ENCODE measurements around the gene CD3E. TPM values are rescaled to one million over a fixed set of nuclear protein-coding genes. Genes with fewer than 3 reads are reported as not detected.

Gene CD3E
- total RNA-seq, 4 donors from 2014 or later = 0.78 to 3.6 (median 0.90) TPM; not detected in 1

DNA sequence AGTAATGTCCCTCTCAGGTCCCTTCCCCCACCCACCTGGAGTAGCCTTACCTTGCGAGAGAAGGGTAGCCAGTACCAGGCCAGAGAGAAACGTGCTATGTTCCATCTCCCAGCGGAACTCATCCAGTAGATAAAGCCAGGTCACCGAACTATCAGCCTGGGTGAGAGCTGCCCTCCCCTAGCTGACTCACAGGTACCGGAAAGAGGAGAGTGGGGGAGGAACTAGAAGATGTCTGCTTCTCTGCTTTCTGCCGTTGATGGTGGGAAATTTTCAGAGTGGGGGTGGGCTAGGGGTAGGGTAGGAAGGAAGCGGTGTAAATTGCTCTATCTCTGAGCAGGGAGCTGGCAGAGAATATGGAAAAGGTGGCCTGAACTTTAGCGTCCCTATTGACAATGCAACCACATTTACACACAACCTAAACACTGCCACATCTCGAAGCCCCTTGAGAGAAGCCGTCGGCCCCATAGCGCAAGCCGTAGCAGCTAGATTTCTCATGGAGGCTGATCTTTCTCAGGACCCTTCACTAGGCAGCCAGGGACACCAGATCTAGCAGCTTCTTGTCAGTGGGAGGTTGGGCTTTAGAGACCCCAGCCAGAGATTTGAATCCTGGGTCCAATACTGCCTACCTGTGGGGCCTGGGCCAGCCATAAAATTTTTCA lies 38.1 kb downstream of the CD3E start, which contains the start of gene CD3D:
CD3D (minus strand) TSS at position 203 of the 659 bp plus-strand sequence; CDS start at position 105, 98 bp downstream.
- peaks cover 0 to 14% of the 10 kb centered on the region in 2 donors for H3K27me3 ChIP-seq
- WGBS, 2 donors = 79% methylated on average over 13 of the region's 13 CpGs
- TF ChIP-seq EP300 (IDR thresholded peaks at IDR 0.05) (no peak), POLR2A (IDR thresholded peaks at IDR 0.05) (no peak)
- TF ChIP-seq, protein P1, sequence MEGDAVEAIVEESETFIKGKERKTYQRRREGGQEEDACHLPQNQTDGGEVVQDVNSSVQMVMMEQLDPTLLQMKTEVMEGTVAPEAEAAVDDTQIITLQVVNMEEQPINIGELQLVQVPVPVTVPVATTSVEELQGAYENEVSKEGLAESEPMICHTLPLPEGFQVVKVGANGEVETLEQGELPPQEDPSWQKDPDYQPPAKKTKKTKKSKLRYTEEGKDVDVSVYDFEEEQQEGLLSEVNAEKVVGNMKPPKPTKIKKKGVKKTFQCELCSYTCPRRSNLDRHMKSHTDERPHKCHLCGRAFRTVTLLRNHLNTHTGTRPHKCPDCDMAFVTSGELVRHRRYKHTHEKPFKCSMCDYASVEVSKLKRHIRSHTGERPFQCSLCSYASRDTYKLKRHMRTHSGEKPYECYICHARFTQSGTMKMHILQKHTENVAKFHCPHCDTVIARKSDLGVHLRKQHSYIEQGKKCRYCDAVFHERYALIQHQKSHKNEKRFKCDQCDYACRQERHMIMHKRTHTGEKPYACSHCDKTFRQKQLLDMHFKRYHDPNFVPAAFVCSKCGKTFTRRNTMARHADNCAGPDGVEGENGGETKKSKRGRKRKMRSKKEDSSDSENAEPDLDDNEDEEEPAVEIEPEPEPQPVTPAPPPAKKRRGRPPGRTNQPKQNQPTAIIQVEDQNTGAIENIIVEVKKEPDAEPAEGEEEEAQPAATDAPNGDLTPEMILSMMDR (IDR thresholded peaks at IDR 0.05) = no peak
- no peaks in the 10 kb centered on the region for H3K4me1 ChIP-seq
- H3K9me3 ChIP-seq = no peaks in the 10 kb centered on the region
- H3K36me3 ChIP-seq = no peaks in the 10 kb centered on the region
- peak within 1 kb of the TSS in 1 of 4 donors; percentile 3 for H3K4me3 ChIP-seq
- H3K27ac ChIP-seq = no peak within 1 kb of the TSS
- no peak for DNase-seq (ENCODE audit: low spot score in 2 of 2)

DNA sequence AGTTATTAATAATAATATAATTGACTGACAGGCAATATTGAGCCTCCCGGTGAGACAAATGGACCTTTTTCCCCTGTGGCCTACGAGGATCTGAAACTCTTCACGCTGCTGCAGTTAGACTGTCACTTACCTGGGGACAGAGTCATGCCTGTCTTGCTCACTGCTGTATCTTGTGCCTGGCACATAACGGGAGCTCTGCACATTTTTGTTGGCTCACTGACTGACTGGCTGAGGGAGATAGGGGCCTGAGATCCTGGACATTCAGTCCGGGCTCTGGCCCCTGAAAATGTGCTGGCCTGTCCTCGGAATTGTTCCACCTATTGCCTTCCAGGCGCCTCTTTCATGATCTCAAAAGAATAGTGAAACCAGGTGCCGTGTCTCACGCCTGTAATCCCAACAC lies 38.7 kb downstream of the CD3E start:
- H3K36me3 ChIP-seq = no peaks in the 10 kb centered on the region
- no peak for DNase-seq (ENCODE audit: low spot score in 2 of 2)
- no peaks in the 10 kb centered on the region for H3K4me1 ChIP-seq
- H3K27ac ChIP-seq = no peak overlapping the region
- H3K9me3 ChIP-seq = no peaks in the 10 kb centered on the region
- 73 to 79% methylated on average over 9 of the region's 9 CpGs for WGBS, 2 donors
- TF ChIP-seq POLR2A (IDR thresholded peaks at IDR 0.05) (no peak), EP300 (IDR thresholded peaks at IDR 0.05) (no peak)
- TF ChIP-seq, protein P1 (IDR thresholded peaks at IDR 0.05) = no peak
- H3K4me3 ChIP-seq = no peak overlapping the region
- peaks cover 0 to 17% of the 10 kb centered on the region in 2 donors for H3K27me3 ChIP-seq

DNA sequence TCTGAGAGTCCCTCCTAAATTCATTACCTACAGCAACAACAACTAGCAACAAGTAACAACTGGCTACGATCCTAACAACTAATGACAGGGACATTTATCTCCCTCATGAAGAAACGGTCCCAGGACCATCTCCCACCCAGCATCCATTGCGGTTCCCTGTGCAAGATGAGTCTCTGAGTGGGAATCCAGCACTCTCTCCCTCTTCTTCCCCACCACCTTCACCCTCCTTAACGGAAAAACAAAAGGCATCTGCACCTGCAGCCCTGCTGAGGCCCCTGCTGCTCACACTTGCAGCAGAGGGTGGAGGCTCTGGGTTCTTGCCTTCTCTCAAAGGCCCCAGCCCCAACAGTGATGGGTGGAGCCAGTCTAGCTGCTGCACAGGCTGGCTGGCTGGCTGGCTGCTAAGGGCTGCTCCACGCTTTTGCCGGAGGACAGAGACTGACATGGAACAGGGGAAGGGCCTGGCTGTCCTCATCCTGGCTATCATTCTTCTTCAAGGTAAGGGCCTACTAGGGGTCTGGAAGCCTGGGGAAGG lies 39.5 kb downstream of the CD3E start, which contains the start of gene CD3G:
CD3G (plus strand) TSS at position 364 of the 535 bp plus-strand sequence; CDS start at position 444, 80 bp downstream.
- Histone ChIP-seq H3K4me3 (peak within 1 kb of the TSS in 1 of 4 donors; percentile 19), H3K27ac (no peak within 1 kb of the TSS), H3K9me3 (no peaks in the 10 kb centered on the region), H3K36me3 (no peaks in the 10 kb centered on the region), H3K4me1 (no peaks in the 10 kb centered on the region), H3K27me3 (peaks cover 0 to 11% of the 10 kb centered on the region in 2 donors)
- no peak for DNase-seq (ENCODE audit: low spot score in 2 of 2)
- 71 to 78% methylated on average over 6 of the region's 6 CpGs for WGBS, 2 donors
- TF ChIP-seq POLR2A (IDR thresholded peaks at IDR 0.05) = no peak
- TF ChIP-seq, protein P1 (IDR thresholded peaks at IDR 0.05) = no peak
- TF ChIP-seq EP300 (IDR thresholded peaks at IDR 0.05) = no peak

- WGBS, 2 donors = 71 to 75% methylated on average over 6 of the region's 6 CpGs
- no peak overlapping the region for H3K4me3 ChIP-seq
- H3K27ac ChIP-seq = no peak overlapping the region
These were observed 44.9 kb downstream of the CD3E start for GRCh38 chr11:118349475-118349874.

More at GRCh38 chr11:118349475-118349874, 44.9 kb downstream of the CD3E start:
- TF ChIP-seq POLR2A (IDR thresholded peaks at IDR 0.05) = no peak
- TF ChIP-seq, protein P1 (IDR thresholded peaks at IDR 0.05) = no peak
- no peak for TF ChIP-seq EP300 (IDR thresholded peaks at IDR 0.05)
- H3K27me3 ChIP-seq = peaks cover 0 to 5% of the 10 kb centered on the region in 2 donors
- DNase-seq (ENCODE audit: low spot score in 2 of 2) = no peak
- H3K36me3 ChIP-seq = no peaks in the 10 kb centered on the region
- no peaks in the 10 kb centered on the region for H3K9me3 ChIP-seq
- H3K4me1 ChIP-seq = no peaks in the 10 kb centered on the region

All from tibial nerve (tissue), 4 donors.